GM21825 (cell line): Measurements from ENCODE around the gene MCM3AP.
"Not testable (repeated sequence)": the region's sequence is repeated elsewhere in the genome, so short reads cannot be mapped to it uniquely, and the experiment has no call there.

Experiments
- ATAC-seq: cut with Tn5 transposase; IDR thresholded peaks from one replicate; pipeline ENCODE4 v1.9.1; 2021; ENCODE audit warnings: mild to moderate bottlenecking, moderate library complexity; ENCODE audit not compliant: unreplicated experiment

MCM3AP gene

DNA sequence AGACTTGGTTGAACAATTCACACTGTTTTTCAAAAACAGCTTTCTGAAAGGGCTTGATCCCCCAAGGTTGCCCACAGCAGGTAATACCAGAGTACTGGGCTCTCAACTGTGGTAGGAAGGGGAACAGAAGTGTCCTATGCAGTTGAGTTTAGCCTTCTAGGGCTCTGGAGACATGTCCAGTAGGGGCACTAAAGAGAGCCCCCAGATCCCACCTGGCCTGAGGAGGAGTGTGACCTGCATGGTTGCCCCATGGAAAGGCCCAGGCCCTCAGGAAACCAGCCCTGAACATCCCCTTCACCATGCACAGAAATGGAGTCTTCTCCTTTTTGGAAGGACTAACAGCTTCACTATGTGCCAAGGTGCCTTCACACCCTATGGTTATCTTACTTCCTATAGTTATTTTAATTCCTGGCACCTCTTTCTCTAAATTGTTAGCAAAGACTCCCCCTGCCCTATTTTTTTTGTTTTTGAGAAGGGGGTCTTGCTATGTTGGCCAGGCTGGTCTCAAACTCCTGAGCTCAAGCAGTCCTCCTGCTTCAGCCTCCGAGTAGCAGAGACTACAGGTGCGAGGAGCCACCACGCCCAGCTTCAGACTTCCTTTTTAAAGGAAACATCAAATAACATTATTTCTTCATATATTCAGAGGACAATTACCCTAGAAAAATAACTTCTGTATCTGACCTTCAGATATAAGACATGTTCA is 40.0 kb downstream of the MCM3AP start:
- no peak for ATAC-seq

DNA sequence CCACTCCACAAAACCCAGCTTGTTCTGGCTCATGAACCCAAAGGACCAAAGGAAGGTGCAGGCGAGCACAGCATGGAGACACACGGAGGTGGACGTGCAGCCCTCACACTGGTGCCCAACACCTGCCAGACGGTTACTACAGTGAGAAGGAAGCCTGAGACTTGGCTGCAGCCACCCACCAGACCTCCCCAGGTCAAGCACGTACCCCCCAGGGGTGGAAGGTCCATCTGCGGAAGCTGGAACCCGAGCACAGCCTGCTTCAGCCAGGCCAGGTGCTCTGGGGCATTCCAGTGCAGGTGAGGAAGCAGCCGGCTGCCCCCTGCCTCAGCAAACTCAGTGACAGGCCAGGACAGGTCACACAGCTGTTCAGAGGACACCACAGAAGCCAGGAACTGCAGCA is 40.8 kb downstream of the MCM3AP start:
- ATAC-seq = no peak

DNA sequence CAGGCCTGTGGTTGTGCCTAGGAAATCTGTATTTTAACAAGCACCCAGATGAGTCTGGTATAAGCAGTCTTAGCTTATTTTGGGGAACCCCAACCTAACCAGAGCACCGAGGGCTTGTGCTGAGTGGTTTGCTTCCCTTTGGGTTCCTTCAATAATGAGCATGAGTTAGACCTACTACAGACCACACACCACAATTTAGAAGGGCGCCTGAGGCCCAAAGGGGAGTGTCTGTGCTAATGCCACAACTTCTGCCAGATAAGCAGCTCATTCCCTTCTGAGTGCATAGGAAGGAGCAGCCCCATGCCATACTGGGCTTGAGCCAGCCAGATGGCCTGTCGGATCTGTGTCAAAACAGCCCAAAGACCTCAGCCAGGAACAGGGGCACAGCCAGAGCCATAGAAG is 41.5 kb downstream of the MCM3AP start:
- ATAC-seq = no peak

GRCh38 chr21:46243325-46243724 is 42.1 kb downstream of the MCM3AP start:
- ATAC-seq = no peak

DNA sequence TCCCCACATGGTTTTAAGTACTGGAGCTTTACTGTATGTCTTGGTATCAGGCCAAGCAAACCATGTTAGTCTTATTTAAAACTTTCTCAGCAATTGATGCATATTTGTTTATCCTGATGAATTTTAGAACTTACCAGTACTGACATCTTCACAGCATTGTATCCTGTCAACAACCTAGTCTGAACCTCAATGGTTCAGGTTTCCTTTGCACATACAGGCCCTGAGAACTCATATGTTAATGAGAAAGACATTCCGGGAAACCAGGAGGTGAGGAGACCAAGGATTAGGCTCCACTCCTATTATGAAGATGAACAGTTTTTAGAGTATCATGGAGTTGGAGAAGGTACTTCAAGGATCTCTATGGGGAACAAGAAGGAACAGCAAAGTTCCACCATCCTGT is 43.8 kb downstream of the MCM3AP start:
- ATAC-seq = not testable (repeated sequence)

DNA sequence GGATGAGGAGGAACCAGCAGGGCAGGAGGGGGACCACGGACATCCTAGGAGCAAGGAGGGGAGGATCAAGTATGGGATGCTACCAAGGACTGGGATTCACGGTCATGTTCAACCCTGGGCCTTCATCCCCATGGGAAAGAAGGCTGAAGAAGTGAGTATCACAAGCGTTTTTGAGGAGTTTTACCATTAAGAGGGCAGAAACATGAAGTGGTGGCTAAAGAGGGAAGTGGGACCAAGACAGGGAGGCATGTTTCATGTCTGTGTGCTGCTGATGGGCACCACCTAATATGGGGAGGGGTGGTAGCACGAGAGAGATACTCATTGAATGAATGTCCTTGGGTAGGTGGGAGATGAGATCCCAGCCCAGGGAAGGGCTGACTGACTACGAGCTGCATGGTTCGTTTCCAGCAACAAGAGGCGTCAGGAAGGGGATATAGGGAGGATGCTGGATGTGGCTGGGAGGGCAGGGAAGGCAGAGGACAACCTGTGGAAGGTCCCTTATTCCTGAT is 45.5 kb downstream of the MCM3AP start:
- no peak for ATAC-seq

GRCh38 chr21:46237474-46237873 is 47.9 kb downstream of the MCM3AP start:
- no peak for ATAC-seq

DNA sequence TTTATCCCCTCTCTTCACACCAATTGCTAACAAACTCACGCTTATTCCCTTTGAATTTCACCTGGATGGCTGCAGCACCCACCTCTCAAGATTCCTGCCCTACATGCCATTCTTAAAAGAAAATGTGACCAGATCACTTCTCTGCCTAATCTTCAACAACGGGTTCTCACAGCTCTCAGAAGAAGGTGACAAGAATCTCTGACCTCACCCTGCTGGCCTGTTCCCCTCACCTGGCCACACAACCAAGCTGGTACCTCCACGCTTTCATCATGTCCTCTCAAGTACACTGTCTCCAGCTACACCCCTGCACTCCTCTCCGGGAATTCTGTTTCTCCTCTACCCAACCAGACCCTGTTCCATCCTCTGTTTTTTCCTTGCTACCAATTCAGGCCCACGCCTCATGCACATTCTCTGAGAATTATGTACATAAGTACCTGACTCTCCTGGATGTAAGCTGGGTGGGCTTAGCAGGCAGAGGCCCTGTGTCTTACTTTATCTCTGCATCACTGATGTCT is 50.9 kb downstream of the MCM3AP start:
- no peak for ATAC-seq

DNA sequence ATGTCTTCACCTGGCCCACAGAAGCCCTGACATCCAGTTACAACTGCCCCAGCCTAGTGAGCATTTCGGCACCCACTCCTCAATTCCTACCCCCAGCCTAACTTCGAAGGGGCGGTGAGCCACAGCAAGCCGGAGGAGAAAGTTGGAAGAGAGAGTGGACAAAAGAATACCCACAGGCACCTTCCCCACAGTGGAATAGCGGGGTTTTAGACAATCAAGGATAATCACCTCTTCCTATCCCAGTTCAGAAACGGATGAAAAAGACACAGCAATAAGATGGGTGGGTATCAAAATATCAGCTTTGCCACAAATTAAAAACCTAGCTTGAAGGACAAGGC is 55.5 kb downstream of the MCM3AP start:
- no peak for ATAC-seq

- peak; percentile 26 for ATAC-seq
These were observed 56.1 kb downstream of the MCM3AP start for GRCh38 chr21:46229133-46229922.

- peak; percentile 78 for ATAC-seq
These were observed 56.9 kb downstream of the MCM3AP start, which contains the start of gene LSS for GRCh38 chr21:46228345-46229051. Gene LSS, minus strand, starts transcription at chr21:46228774. Its CDS starts 29 bp downstream, at chr21:46228745.

DNA sequence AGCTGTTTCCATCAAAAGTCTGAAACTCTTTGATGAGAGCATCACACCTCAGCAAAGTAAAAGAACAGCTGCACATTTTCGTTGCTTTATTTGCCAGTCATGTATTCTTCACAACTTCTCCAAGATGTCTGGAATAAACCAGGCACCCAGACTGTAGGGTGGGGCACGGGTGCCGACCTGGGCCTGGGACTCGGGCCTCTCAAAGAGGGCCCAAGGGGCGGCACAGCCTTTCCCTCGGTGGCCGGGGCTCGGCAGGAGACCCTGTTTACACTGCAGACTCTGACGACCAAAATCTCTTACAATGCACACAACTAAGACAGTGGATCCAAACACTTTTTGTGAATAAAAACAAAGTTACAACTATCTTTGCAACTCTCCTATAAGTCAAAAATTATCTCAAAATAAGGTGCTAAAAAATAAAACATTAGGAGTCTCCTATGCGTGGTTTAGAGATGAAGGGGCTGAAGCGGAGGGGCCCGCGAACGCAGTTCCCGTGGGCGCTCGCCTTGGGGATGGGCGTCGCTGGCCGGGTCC is 57.5 kb downstream of the MCM3AP start:
- ATAC-seq = no peak

- ATAC-seq = peak; percentile 22
These were observed 58.4 kb downstream of the MCM3AP start for GRCh38 chr21:46226920-46227599.

- no peak for ATAC-seq
These were observed 59.3 kb downstream of the MCM3AP start for GRCh38 chr21:46226146-46226545.

DNA sequence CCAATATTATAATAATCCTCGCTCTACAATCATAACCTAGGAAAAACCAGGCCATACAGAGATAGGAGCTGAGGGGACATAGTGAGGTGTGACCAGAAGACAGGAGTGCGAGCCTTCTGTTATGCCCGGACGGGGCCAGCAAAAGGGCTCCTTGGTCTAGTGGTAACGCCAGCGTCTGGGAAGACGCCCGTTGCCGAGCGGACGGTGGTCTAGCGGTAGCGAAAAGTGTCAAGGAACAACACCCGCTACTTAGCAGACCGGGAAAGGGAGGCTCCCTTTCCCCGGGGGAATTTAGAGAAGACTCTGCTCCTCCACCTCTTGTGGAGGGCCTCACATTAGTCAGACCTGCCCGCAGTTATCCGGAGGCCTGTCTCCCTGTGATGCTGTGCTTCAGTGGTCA is 61.8 kb downstream of the MCM3AP start:
- ATAC-seq = not testable (repeated sequence)

DNA sequence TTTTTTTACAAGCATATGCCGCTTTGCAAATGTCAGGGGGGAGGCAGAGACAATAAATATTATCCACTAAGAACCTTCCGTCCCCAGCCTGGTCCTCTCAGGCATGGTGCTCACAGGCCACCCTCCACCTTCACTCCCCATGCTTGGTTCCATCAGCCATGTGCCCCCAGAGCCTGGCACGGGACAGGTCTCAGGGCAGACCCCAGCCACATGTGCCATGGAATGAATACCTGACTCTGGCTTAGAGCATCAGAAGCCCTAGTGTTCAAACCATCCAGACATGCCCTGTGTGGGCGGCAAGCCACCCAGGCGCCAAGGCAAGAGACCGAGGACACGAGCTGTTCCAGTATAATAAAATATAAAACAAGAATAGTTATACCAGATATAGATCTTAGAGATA is 62.2 kb downstream of the MCM3AP start:
- ATAC-seq = no peak

DNA sequence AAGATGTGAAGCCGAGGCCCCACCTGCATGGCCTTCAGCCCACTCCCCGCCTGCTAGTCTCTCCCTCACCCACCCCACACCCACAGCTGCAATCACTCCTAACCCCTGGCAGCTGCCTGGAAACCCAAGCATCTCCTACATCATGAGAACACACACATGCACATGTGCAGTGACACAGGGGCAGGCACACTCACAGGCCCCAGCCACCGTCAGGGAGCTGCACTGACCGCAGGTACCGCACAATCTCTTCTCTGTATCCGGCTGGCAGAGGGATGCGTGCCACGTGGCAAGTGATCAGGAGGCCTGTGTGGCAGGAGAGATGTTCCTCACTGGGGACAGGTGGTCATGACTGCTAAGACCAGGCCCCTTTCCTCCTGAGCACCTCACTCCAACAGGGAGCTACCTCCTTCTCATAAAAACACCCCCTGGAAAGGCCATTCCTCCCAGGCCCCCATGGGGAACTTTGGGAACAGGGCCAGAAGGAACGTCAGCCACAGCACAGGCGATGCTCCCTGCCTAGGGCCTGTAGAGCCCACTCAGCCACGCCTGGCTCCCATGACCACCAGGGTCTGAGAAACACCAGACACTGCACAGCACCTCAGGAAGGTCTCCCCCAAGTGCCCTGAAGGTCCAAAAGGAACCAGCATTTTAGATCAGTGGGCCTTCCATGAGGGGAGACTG is 62.8 kb downstream of the MCM3AP start:
- no peak for ATAC-seq

DNA sequence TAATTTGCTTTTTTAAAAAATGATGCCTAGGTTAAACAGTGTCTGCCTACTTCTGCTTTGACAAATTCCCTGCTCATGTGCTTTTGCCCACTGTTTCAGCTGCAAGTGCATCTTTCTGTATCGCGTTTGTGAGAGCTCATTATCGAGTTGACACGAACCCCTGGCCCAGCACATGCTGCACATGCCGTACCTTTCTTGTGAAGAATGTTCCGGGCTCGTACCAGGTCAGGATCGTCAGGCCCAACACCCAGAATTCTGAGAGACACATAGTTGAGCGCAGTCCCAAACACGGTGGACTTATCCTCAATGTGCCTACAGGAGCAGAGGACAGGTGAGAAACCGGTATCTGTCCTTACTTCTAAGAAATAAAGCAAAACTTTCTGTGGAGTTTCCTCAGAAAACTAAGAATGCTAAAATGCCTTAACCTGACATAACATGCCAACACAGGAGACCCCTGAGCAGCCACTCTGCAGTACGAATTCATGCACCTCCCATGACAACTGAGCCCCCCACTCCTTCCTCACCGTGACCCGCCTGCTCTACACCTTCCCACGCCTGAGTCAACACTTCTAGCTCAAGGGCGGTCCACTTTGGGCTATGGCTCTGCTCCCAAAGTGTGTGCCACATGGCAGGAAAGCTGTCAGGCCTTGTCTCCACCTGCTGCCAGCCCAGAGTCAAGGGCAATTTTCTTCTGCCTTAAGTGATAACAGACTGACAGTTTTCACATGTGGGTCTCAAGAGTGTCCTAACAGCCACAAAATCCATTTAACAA is 63.6 kb downstream of the MCM3AP start:
- ATAC-seq = no peak

DNA sequence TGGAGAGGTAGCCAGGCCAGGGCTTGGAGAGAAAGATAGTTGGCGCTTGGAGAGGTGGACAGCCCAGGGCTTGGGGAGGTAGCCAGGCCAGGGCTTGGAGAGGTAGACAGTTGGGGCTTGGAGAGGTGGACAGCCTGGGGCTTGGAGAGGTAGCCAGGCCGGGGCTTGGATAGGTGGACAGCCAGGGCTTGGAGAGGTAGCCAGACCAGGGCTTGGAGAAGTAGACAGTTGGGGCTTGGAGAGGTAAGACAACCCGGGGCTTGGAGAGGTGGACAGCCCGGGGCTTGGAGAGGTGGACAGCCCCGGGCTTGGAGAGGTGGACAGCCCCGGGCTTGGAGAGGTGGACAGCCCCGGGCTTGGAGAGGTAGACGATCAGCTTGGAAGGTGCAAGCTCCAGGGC is 64.6 kb downstream of the MCM3AP start:
- ATAC-seq = no peak
